NCI-H1105 treated with DMSO at 0.1 percent for 48 hours (cell line): ENCODE measurements around the gene ARSI.

Source experiments
- DNase-seq: peaks from one replicate; lab custom pipeline; 2025; lab: John Stamatoyannopoulos, UW

Gene ARSI

GRCh38 chr5:150302301-150303069 lies at the start of gene ARSI:
Gene ARSI (minus strand): TSS chr5:150302905. CDS start chr5:150302373, 532 bp downstream.
- DNase-seq, result no peak

- DNase-seq, result no peak
These were observed 48.0 kb upstream of the ARSI start for GRCh38 chr5:150350524-150351344.

GRCh38 chr5:150349681-150350275 lies 47.1 kb upstream of the ARSI start:
- DNase-seq, result no peak

- no peak for DNase-seq
These were observed 44.7 kb upstream of the ARSI start for GRCh38 chr5:150347451-150347850.

- DNase-seq, result no peak
These were observed 44.3 kb upstream of the ARSI start for GRCh38 chr5:150347003-150347402.

- DNase-seq, result no peak
These were observed 43.9 kb upstream of the ARSI start for GRCh38 chr5:150346592-150346991.

- DNase-seq, result peak; percentile 1
These were observed 43.0 kb upstream of the ARSI start for GRCh38 chr5:150345716-150346115.

GRCh38 chr5:150343994-150344631 lies 41.4 kb upstream of the ARSI start:
- no peak for DNase-seq

- DNase-seq, result no peak
These were observed 39.9 kb upstream of the ARSI start for GRCh38 chr5:150342583-150342982.

GRCh38 chr5:150341989-150342388 lies 39.3 kb upstream of the ARSI start:
- no peak for DNase-seq

GRCh38 chr5:150341331-150341730 lies 38.6 kb upstream of the ARSI start:
- DNase-seq, result no peak

- DNase-seq, result no peak
These were observed 38.0 kb upstream of the ARSI start for GRCh38 chr5:150340614-150341255.

GRCh38 chr5:150339841-150340240 lies 37.1 kb upstream of the ARSI start:
- no peak for DNase-seq

GRCh38 chr5:150339165-150339564 lies 36.5 kb upstream of the ARSI start:
- DNase-seq, result no peak

GRCh38 chr5:150338546-150338945 lies 35.8 kb upstream of the ARSI start:
- DNase-seq, result no peak

GRCh38 chr5:150335778-150336177 lies 33.1 kb upstream of the ARSI start:
- DNase-seq, result no peak

- DNase-seq, result no peak
These were observed 30.7 kb upstream of the ARSI start for GRCh38 chr5:150333400-150333799.

GRCh38 chr5:150329881-150330876 lies 27.5 kb upstream of the ARSI start:
- no peak for DNase-seq

- DNase-seq, result no peak
These were observed 26.3 kb upstream of the ARSI start for GRCh38 chr5:150329038-150329437.

GRCh38 chr5:150328515-150328914 lies 25.8 kb upstream of the ARSI start:
- DNase-seq, result no peak

- DNase-seq, result no peak
These were observed 24.4 kb upstream of the ARSI start for GRCh38 chr5:150327139-150327538.
